Panc1 (cell line): Measurements from ENCODE around the gene CHCHD1.

Experiments used
- CTCF ChIP-seq: fragments of 450-650 bp; IDR thresholded peaks from 2 replicates; pipeline ENCODE4 v1.5.1; 2017; ENCODE audit warnings: mild to moderate bottlenecking
- REST ChIP-seq, 2 experiments: IDR thresholded peaks; 2 replicates each; pipeline ENCODE4 v1.6.1; 2011 to 2012; ENCODE audit warnings: low read depth in 2 of 2, control low read depth in 1 of 2, low read length in 1 of 2, mild to moderate bottlenecking in 1 of 2, moderate library complexity in 1 of 2; ENCODE audit not compliant: insufficient read depth in 1 of 2

GRCh38 chr10:73779018-73779417 lies 2.8 kb upstream of the CHCHD1 start:
- no peak for TF ChIP-seq CTCF
- TF ChIP-seq REST (IDR thresholded peaks at IDR 0.05; ENCODE audit: insufficient read depth in 1 of 2, low read depth in 2 of 2, low read length in 1 of 2): no peak
